SK-N-SH treated with all-trans-retinoic acid at 6 μM for 48 hours (cell line): ENCODE measurements around the gene GRIK1.

Experiments used
- TOX ChIP-seq: fragments of 250-450 bp; sonication (Bioruptor Pico); IDR thresholded peaks from 2 replicates; pipeline ENCODE4 v1.8.0; 2021; ENCODE audit warnings: mild to moderate bottlenecking, moderate library complexity, borderline replicate concordance
- TF ChIP-seq, protein P1 (sequence below): fragments of 250-450 bp; sonication (Bioruptor Pico); IDR thresholded peaks from 2 replicates; pipeline ENCODE4 v1.8.0; 2020; ENCODE audit warnings: mild to moderate bottlenecking, moderate library complexity, borderline replicate concordance

DNA sequence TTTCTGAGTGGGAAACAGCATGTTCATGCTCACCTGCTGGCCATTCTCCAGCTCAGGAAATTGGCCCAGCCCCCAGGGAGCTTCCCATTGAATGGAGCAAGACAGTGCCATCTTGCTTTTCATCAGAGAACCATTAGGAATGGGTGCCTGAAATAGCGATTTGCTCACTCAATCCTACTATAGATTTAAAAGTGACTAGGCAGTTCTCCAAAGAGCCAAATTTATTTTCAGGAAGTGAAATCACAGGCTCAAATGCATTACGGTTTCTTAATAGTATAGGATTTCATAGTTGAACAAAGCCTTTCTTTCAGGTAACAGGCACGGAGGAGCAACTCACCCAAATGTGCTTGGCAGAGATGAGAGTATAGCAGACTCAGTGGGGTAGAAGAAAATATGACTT lies 272.1 kb downstream of the GRIK1 start:
- TF ChIP-seq, protein P1, sequence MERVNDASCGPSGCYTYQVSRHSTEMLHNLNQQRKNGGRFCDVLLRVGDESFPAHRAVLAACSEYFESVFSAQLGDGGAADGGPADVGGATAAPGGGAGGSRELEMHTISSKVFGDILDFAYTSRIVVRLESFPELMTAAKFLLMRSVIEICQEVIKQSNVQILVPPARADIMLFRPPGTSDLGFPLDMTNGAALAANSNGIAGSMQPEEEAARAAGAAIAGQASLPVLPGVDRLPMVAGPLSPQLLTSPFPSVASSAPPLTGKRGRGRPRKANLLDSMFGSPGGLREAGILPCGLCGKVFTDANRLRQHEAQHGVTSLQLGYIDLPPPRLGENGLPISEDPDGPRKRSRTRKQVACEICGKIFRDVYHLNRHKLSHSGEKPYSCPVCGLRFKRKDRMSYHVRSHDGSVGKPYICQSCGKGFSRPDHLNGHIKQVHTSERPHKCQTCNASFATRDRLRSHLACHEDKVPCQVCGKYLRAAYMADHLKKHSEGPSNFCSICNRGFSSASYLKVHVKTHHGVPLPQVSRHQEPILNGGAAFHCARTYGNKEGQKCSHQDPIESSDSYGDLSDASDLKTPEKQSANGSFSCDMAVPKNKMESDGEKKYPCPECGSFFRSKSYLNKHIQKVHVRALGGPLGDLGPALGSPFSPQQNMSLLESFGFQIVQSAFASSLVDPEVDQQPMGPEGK: no peak
- TF ChIP-seq TOX (CRISPR knock-in tag): no peak
